ENCODE measurements around the gene RASL12. TPM values are rescaled to one million over a fixed set of nuclear protein-coding genes. Genes with fewer than 3 reads are reported as not detected.
"Not testable (repeated sequence)": the region's sequence is repeated elsewhere in the genome, so short reads cannot be mapped to it uniquely, and the experiment has no call there.

RASL12 gene
- total RNA-seq, 1 donor from 2014 or later: 19.7 TPM

DNA sequence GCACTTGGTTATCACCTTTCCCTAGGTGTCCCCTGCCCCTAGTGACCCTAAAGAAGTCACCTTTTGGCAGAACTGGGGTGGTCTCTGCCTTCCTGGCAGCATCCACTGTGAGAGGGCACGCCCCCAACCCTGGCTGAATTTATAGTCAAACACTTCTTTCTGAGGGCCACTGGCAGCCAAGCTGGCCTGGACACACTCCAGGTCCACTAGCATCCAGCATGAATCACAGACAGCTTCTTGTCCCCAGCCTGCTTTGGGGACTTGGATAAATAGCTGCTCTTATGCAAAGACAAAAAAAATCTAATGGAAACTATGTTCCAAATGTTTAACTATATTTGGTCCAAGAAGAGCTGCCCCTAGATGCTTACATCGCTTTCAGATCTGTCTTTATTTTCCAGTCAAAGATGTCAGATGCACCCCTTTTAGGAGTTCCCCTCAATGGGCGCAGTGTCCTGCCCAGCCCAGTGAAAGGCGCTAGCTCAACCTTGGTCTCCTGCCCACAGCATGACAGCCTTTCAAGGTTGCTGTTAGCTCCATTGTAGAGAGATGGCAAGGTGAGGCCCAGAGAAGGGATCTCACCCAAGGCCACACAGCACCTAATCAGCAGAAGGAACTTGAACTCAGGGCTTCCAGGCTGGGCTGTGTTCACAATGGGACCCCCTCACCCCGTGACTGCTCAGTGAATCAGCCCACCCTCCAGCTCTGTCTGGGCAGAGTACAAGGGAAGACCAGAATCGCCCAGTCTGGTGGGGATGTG, 7.0 kb downstream of the RASL12 start:
- peak; percentile 56 for ATAC-seq (ENCODE audit: poor library complexity)
- intact Hi-C loops (cut with DNase I): no loop called here
- DNase-seq: peak; percentile 81

DNA sequence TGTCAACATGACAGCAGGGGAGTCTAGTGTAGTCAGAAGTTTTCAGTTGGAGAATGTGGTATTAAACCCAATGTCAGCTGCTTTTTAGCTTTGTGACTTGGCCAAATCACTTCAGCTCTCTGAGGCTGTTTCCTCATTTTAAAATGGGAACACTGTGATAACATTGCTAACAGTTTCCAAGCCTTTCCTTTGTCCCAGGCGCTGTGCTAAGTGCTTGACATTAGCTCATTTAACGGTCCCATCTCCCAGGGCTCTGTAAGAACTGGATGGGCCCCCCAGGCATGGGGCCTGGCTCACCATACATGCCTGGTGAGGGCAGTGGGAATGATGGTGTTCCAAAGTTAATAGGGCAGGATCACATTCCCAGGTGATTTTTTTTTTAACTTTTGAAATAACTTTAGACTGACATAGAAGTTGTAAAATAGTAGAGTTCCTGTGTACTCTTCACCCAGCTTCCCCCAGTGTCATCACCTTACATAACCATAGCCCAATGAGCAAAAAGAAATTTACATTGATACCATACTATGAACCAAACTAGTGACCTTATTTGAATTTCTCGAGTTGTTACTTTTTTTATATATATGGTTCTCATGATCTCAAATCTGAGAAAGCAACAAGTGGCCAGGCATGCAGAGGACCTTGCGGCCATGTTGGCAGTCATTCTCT, 7.7 kb downstream of the RASL12 start:
- ATAC-seq (ENCODE audit: poor library complexity): peak; percentile 58
- no peak for DNase-seq
- intact Hi-C loops (cut with DNase I): no loop called here

DNA sequence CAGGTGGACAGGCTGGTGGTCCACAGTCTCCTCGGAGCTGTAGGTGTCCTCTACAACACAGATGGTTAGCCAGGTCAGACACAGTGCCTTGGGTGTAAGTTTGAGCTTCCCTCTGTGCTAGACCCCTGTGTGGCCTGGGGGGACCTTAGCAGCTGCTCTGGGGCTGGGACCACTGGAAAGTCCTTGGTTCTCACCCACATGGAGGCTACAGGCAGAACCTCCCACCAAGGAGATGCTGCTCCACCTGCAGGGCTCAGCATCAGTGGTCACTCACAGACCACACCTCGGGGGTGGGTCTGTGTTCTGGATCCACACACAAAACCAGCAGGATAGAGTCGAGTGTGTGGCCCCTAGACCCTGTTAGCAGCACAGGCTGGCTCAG, 8.4 kb downstream of the RASL12 start:
- intact Hi-C loops (cut with DNase I): no loop called here
- DNase-seq (no peak), ATAC-seq (ENCODE audit: poor library complexity) (no peak)

DNA sequence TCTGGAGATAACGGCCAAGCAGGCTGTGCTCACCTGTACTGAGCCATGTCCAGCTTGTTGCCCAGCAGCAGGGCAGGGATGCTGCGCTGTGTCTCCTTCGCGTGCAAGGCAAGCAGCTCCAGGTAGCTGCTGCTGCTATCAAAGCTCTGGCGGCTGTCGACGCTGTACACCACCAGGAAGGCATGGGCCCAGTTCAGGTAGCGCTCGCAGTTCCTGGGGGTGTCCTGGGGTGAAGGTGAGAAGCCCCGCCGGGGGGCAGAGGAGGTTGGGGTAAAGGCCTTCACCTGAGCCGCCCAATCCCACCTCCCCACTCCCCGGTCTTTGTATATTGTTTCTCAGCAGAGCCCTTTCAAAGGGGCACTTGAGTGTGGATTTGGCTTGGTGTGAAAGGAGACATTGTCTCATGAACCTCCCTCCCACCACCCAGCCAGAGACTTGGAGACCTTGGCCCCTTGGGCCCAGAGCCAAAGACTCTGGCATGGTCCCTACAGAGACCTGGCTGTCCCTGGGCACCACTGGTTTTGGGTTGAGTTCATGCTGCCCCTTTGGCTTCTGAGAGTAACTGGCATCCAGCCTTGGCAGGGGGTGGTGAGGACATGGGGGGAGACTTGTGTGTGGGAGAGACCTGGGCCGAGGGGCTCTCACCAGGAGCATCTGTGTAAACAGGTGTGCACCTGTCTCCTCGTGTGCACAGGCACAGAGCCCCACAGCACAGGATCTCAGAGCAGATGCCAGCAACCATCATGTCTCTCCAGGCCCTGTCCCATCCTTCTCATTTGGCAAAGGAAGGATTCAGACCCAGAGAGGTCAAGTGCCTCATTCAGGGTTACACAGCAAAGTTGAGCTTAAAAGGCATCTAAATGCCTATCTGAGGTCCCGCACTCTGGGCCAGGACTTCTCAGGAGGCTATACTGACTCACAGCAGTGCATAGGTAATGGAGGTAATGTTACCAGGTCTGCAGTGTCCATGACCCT, 9.1 kb downstream of the RASL12 start:
- intact Hi-C loops (cut with DNase I): no loop called here
- ATAC-seq (ENCODE audit: poor library complexity) (no peak), DNase-seq (no peak)

DNA sequence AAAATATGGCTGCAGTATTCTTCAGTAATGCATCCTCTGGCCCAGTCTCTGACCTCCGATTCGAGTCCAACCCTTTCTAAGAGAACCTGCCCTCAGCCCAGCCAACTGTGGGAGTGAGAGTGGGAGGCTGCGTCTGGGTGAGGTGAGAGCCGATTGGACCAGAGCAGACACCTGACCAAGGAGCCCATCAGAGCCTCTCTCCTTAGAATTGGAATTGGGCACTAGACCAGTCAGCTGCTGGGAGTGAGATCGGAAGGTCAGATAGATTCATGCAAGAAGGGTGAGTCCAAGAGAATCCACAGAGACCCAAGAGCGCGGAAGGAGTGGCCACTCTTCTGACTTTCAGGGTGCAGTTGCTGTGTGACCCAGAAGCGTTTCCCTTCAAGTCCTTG, 10.2 kb downstream of the RASL12 start:
- ATAC-seq (ENCODE audit: poor library complexity) (no peak), DNase-seq (no peak)
- intact Hi-C loops (cut with DNase I): no loop called here

DNA sequence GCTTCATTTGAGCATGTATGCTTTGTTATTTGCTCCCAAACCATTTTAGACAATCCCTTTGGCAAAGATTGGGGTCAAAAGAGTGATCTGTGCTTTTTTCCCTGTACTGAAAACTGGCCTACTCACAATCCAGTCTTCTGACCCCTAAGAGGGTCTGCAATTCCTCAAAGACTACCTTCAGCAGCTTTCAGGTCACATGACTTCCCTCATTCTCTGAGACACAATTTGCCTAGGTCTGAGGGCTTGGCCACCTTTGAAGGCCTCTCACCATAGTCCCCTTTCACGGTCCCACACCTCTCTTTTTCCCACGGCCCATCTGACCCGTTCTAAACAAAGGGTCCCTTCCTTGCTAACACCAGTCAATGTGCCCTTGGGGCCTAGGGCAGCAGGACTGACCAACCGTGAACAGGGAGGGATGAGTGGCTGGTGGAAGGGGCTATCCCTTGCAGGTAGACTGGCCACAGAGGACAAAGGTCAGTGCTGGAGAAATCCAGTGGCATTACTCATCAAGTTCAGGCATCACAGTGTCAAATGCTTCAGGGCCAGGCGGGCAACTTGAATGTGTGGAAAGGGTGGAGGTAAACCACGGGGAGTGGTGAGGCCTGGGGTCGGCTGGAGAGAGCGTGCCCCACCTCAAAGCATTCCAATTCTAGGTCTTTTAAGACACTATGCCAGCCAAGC, 10.8 kb downstream of the RASL12 start:
- DNase-seq (no peak), ATAC-seq (ENCODE audit: poor library complexity) (no peak)
- intact Hi-C loops (cut with DNase I): no loop called here

DNA sequence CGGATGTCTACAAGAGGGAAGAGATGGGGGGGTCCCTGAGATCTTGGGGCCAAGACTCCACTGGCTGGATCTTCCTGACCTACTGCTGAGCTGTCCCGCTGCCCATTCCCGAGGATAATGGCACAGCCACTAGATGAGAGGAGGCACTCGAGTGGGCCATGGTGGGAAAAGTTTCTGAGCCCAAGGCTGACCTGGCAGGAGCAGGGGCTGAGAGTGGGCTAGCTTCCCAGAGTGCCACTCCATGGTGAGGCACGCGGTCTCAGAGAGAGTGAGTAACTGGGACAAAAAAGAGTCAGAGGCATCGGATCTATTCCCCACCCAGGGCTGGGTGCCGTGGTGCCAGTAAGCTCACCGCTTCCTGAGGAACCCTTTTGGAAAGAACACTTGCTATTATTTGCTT, 11.7 kb downstream of the RASL12 start:
- intact Hi-C loops (cut with DNase I): no loop called here
- DNase-seq (no peak), ATAC-seq (ENCODE audit: poor library complexity) (no peak)

DNA sequence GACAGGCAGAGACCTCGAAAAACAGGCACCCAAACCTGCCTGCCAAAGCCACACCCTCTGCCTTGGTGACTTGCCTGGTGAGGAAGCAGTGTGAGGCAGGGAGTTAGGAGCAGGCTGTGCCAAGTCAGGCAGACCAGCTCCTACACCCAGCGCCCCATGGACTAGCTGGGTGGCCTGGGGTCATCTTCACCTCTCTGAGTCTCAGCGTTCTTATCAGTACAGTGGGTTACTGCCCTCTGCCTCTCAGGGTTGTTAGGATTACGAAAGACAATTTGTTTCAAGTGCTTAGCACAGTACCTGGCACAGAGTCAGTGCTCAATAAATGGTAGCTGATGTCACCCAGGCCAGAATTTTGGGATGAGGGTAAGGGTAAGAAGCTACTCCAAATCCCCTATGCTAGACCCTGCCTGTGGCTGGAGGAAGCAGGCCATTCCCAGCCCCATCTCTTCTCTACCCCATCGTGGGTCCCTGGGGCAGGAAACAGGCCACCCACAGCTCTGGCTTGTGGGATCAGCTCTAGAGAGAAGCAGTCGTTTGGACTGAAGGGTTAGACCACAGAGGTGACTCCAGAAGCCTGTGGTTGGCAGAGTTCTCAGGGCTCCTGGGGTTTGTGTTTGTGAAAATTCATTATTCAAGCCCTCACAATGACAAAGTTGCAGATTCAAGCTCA, 12.5 kb downstream of the RASL12 start:
- ATAC-seq (ENCODE audit: poor library complexity) (peak; percentile 70), DNase-seq (no peak)
- intact Hi-C loops (cut with DNase I): loop anchor here (2.0 kb wide), 1 partner anchor 27 kb away; no protein-coding TSS in a partner anchor

DNA sequence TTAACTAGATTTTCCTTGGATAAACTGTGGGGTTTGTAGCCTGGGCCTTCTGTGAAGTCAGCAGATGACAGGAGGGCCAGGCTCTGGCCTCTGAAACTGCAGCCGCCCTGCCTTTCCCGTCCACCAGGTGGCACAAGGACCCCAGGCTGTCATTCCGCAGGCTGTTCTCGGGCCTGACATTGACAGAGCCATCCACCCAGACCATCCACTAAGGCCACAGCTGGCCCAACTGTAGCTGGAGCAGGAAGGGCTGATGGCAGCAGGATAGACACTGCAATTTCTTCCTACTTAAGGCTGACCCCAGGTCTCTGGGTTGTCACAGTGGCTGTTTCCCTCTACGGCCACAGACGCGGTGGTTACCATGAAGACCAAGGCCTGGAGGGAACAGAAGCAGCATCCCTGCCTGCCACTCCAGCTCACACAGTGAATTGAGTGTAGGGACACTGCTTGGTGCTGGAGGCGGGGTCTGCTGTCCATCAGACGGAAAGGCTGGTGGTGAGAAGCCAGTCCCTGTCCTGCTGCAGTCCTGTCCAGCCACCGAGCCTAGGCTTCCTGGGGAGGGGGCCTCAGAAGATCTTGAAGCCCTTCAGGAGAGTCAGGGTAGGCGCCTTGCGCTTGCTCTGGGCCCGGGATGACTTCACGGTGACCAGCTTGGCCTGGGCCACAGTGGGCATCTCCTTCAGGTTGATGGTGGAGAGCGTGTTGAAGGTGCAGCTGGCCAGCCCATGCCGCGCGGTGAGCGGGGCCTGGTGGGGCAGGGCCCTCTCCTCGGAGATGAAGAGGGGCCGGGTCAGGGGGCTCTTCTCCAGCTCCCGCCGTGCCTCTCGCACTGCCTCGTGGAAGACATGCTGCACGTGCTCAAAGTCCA, 13.2 kb downstream of the RASL12 start:
- intact Hi-C loops (cut with DNase I): loop anchor here (2.0 to 5.0 kb wide), 2 partner anchors 28 to 43 kb away; no protein-coding TSS in a partner anchor
- DNase-seq (peak; percentile 84), ATAC-seq (ENCODE audit: poor library complexity) (peak; percentile 86)

DNA sequence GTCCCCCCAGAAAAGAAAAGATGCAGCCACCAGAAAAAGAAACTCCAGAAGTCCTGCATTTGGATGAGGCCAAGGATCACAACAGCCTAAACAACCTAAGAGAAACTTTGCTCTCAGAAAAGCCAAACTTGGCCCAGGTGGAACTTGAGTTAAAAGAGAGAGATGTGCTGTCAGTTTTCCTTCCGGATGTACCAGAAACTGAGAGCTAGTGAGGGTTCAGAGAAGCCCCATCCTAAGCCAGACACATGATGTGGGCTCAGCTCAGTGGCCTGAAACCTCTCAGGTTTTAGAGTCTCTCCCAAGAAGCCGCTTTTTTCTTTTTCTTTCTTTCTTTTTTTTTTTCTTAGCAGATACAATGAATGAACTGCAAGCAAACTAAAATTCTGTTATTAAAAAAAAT, 14.8 kb downstream of the RASL12 start:
- no peak for DNase-seq
- intact Hi-C loops (cut with DNase I): loop anchor here (5.0 kb wide), 1 partner anchor 44 kb away; no protein-coding TSS in a partner anchor
- no peak for ATAC-seq (ENCODE audit: poor library complexity)

DNA sequence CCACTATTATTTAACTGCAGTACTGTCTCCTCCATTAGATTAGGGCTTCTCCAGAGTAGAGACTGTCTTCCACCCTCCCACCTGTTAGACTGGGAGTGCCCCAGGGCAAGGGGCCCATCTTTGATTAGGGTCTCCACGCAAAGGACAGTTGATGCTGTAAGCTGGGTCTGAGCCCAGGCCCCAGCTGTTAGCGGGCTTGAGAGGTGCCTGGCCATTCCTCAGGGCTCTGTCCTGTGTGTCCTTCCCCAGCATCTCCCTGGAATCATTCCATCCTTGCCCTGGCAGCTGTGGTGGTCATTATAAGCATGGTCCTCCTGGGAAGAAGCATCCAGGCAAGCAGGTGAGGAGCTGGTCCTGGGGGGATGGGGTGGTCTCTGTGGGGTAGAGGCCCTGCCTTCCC, 16.5 kb downstream of the RASL12 start:
- intact Hi-C loops (cut with DNase I): loop anchor here (5.0 kb wide), 1 partner anchor 46 kb away; no protein-coding TSS in a partner anchor
- DNase-seq (no peak), ATAC-seq (ENCODE audit: poor library complexity) (no peak)

DNA sequence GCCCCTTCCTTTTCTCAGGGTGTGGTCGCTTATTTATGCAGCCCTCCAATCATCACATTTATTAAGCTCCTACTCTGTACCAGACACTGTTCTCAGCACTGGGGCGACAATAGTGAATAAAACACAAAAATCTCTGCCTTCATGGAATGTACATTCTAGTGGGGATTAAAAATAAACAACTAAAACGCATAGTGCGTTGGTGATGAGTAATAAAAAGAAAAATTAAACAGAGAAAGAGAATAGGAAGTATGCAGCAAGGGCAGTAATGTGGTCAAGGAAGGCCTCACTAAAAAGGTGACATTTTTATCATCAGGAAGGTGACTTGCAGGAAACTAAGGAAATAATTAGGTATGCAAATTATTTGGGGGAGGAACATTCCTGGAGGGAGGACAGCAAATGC, 17.5 kb downstream of the RASL12 start:
- no peak for DNase-seq
- ATAC-seq (ENCODE audit: poor library complexity): no peak
- intact Hi-C loops (cut with DNase I): loop anchor here (5.0 kb wide), 1 partner anchor 47 kb away; no protein-coding TSS in a partner anchor

DNA sequence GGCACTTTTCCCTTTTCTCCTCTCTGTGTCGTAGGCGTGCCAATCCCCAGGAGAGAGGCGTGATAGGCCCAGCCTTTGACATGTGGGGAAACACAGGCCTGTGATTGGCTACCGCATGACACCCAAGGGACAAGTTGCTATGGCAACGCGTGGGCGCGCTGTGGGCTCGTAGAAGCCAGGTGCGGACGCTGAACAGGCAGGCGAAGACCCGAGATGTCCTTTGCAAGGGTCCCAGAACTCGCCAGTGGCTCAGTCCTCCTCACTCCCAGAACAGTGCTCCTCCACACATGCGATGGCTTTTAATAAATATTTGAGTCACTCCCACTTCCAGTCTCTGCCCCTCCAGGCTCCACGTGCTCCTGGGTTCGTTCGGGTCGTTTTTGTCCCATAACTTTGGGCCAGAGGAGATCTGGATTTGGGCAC, 18.4 kb downstream of the RASL12 start:
- intact Hi-C loops (cut with DNase I): no loop called here
- peak; percentile 93 for ATAC-seq (ENCODE audit: poor library complexity)
- DNase-seq: peak; percentile 94

DNA sequence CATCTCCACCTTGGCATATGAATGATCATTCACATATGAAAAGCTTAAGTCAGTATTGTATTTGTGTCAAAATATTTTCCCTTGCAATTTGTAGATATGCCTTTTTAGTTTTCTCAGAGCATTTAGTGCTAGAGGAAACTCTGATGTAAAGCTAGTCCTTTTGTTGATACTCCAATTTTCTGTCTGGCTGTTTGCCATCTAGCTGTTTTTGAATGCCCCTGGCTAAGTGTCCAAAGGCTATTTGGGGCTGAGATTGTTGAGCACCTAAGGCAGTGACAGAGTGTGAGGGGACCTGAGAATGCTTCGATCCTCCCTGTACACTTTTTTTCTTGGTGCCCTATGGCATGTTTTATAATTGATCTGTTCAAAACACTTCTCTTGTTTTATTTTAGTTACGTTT, 19.6 kb downstream of the RASL12 start:
- ATAC-seq (ENCODE audit: poor library complexity): no peak
- intact Hi-C loops (cut with DNase I): no loop called here
- no peak for DNase-seq

DNA sequence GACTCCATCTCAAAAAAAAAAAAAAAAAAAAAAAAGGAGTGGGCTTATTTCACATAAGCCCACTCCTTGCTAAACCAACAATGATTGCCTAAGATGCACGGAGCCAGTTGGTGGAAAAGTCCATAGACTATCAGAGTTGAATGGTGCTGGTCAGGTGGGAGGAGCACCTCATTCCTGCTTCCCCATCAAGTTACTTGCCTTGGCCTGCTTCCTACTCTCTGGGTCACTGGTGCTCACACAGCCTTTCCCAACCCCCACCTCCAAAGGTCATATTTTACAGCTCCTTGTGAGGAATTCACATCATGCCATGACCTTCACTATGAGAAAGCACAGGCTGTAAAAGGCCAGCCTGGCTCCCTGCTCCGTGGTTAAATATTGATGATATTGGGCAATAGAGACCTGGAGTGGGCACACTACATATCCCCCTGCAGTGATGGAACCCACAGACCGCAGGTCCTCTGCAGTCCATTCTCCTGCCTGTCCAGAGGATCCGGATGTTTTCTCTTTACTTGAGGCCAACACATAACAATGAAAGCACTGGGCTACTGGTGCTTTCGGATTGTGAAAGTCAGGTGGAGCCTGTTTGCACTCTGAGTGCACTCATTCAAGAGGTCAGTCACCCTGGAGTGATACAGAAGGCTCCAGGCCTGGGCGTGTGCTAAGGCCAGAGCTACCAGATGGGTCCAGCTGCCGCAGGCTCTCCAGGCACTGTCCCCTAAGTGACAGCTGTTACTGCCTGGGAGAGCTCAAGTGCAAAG, 22.9 kb downstream of the RASL12 start, which contains the start of gene SLC51B:
Gene SLC51B (plus strand): TSS at position 664 of the 758 bp plus-strand sequence. CDS start 4,618 bp downstream, outside the sequence.
- DNase-seq (peak; percentile 75), ATAC-seq (ENCODE audit: poor library complexity) (peak; percentile 75)
- intact Hi-C loops (cut with DNase I): no loop called here

DNA sequence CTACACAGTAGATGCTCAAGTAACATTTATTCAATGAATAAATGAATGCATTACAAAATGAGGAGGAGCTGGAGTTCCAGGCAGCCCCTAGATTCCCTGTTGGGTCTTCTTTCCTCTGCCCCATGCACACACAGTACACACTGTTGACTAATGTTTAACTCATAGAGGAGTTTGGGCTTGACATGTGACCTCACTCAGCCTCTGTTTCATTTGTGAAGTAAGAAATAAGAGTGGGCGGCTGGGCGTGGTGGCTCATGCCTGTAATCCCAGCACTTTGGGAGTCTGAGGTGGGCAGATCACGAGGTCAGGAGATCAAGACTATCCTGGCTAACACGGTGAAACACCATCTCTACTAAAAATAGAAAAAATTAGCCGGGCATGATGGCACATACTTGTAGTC, 23.6 kb downstream of the RASL12 start:
- intact Hi-C loops (cut with DNase I); DNase-seq: not testable (repeated sequence)
- ATAC-seq (ENCODE audit: poor library complexity): peak; percentile 18
